T-helper 2 cell treated with Interferon-gamma antibody and Interleukin-4, amounts not matched to agents 100 ng/mL and 5 ng/mL, for 36 hours (primary cell): ENCODE data around the gene SMG1. TPM values are rescaled to one million over a fixed set of nuclear protein-coding genes. Genes with fewer than 3 reads are reported as not detected.
"Not testable (repeated sequence)": the region's sequence is repeated elsewhere in the genome, so short reads cannot be mapped to it uniquely, and the experiment has no call there.

ENCODE experiments used
- intact Hi-C: fragments of 100-400 bp; cut with micrococcal nuclease; formaldehyde crosslinking; loops from one replicate; pipeline ENCODE4 v1.15.1; 2023
- total RNA-seq: library from RNA; stranded (reverse); gene quantifications from 2 replicates; pipeline ENCODE4 v1.2.3, GENCODE V29; 2022

SMG1 gene
- total RNA-seq, 1 donor from 2014 or later: 143 TPM

GRCh38 chr16:18936727-18937340 lies 10.6 kb upstream of the SMG1 start:
- intact Hi-C loops: no loop called here

GRCh38 chr16:18933501-18933900 lies 7.3 kb upstream of the SMG1 start:
- intact Hi-C loops: no loop called here

- intact Hi-C loops: no loop called here
Observed at GRCh38 chr16:18932243-18932987, 6.2 kb upstream of the SMG1 start.

- intact Hi-C loops: no loop called here
Observed at GRCh38 chr16:18931756-18932155, 5.5 kb upstream of the SMG1 start.

- intact Hi-C loops: not testable (repeated sequence)
Observed at GRCh38 chr16:18930095-18930494, 3.9 kb upstream of the SMG1 start.

- intact Hi-C loops: loop anchor here (5.0 kb wide), 2 partner anchors 139 to 594 kb away; partner anchors contain the start of genes CCP110, COQ7 and GDE1
Observed at GRCh38 chr16:18928073-18928472, 1.9 kb upstream of the SMG1 start.

- intact Hi-C loops: loop anchor here (5.0 kb wide), 2 partner anchors 142 to 597 kb away; partner anchors contain the start of genes CCP110, COQ7 and GDE1
Observed at GRCh38 chr16:18925215-18925985, 808 bp downstream of the SMG1 start.

- intact Hi-C loops: not testable (repeated sequence)
Observed at GRCh38 chr16:18923935-18924334, 2.3 kb downstream of the SMG1 start.

GRCh38 chr16:18923124-18923523 lies 3.1 kb downstream of the SMG1 start:
- intact Hi-C loops: not testable (repeated sequence)

GRCh38 chr16:18909585-18909984 lies 16.6 kb downstream of the SMG1 start:
- intact Hi-C loops: not testable (repeated sequence)

- intact Hi-C loops: not testable (repeated sequence)
Observed at GRCh38 chr16:18908716-18909115, 17.5 kb downstream of the SMG1 start.

GRCh38 chr16:18902778-18903177 lies 23.4 kb downstream of the SMG1 start:
- intact Hi-C loops: not testable (repeated sequence)

GRCh38 chr16:18902044-18902443 lies 24.2 kb downstream of the SMG1 start:
- intact Hi-C loops: not testable (repeated sequence)

GRCh38 chr16:18901194-18901593 lies 25.0 kb downstream of the SMG1 start:
- intact Hi-C loops: not testable (repeated sequence)

- intact Hi-C loops: not testable (repeated sequence)
Observed at GRCh38 chr16:18884456-18884855, 41.8 kb downstream of the SMG1 start.

GRCh38 chr16:18877734-18878133 lies 48.5 kb downstream of the SMG1 start:
- intact Hi-C loops: not testable (repeated sequence)

- intact Hi-C loops: not testable (repeated sequence)
Observed at GRCh38 chr16:18877259-18877658, 48.9 kb downstream of the SMG1 start.

- intact Hi-C loops: not testable (repeated sequence)
Observed at GRCh38 chr16:18876301-18876700, 49.9 kb downstream of the SMG1 start.

GRCh38 chr16:18869043-18869771 lies 57.0 kb downstream of the SMG1 start:
- intact Hi-C loops: loop anchor here (10.0 kb wide), 1 partner anchor 64 kb away; the partner anchor contains the start of gene ARL6IP1

GRCh38 chr16:18866277-18866823 lies 59.9 kb downstream of the SMG1 start:
- intact Hi-C loops: loop anchor here (10.0 kb wide), 1 partner anchor 62 kb away; the partner anchor contains the start of gene ARL6IP1

GRCh38 chr16:18862891-18863290 lies 63.3 kb downstream of the SMG1 start:
- intact Hi-C loops: loop anchor here (10.0 kb wide), 1 partner anchor 58 kb away; the partner anchor contains the start of gene ARL6IP1
